ENCODE results near the gene STXBP5L. TPM values are rescaled to one million over a fixed set of nuclear protein-coding genes. Genes with fewer than 3 reads are reported as not detected.

Gene STXBP5L
- total and polyA plus RNA-seq, 2 of the 4 experiments (the other 2 are of a cell fraction), result not detected

DNA sequence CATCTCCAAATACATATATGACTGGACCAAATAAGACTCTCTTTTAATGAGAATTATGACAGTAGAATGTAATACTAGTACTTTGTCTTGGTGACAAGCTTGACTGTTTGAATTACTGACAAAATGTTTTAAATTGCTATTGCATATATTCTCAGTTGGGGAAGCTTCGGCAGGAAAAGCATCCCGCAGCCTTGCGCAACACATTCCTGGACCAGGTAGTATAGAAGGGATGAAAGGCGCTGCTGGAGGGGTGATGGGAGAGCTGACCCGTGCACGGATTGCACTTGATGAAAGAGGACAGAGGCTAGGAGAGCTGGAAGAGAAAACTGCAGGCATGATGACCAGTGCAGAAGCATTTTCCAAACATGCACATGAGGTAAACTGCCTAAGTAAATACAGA is 510.2 kb downstream of the STXBP5L start:
- Histone ChIP-seq H3K18ac (ENCODE audit: low read depth, low read length) (no peak overlapping the region), H3K14ac (replicated peaks; ENCODE audit: low read depth, low read length) (no peak overlapping the region), H2BK5ac (ENCODE audit: low read depth, low read length, poor library complexity, severe bottlenecking) (no peak overlapping the region), H3K4me2 (ENCODE audit: low read depth, low read length) (no peak overlapping the region), H4K5ac (ENCODE audit: low read depth, low read length) (no peak overlapping the region), H4K8ac (ENCODE audit: low read depth in 2 of 2, low read length in 2 of 2) (no peak overlapping the region), H2BK20ac (ENCODE audit: low read depth, low read length) (no peak overlapping the region), H3K36me3 (ENCODE audit: control insufficient read depth, insufficient read depth, low read length) (no peaks in the 10 kb centered on the region), H3K23ac (ENCODE audit: low read depth, low read length) (no peak overlapping the region), H3K4ac (ENCODE audit: low read depth, low read length) (no peak overlapping the region), H4K20me1 (ENCODE audit: insufficient read depth, low read length) (no peaks in the 10 kb centered on the region), H3K27ac (ENCODE audit: insufficient read depth, low read length) (no peak overlapping the region), H2AK5ac (ENCODE audit: low read depth, low read length) (no peak overlapping the region), H4K91ac (ENCODE audit: insufficient read depth, low read depth, low read length) (no peak overlapping the region), H2BK15ac (ENCODE audit: low read depth, low read length) (no peak overlapping the region), H3K56ac (ENCODE audit: extremely low read depth, insufficient read depth, low read length) (no peak overlapping the region), H3K79me1 (ENCODE audit: low read depth in 1 of 2, low read length in 2 of 2) (no peaks in the 10 kb centered on the region), H3K9ac (ENCODE audit: low read depth, low read length) (no peak overlapping the region), H3K9me3 (ENCODE audit: control insufficient read depth, insufficient read depth, low read length) (no peaks in the 10 kb centered on the region), H2AFZ (replicated peaks; ENCODE audit: low read length, poor library complexity) (no peak overlapping the region), H3K4me1 (ENCODE audit: control insufficient read depth, insufficient read depth, low read length) (no peaks in the 10 kb centered on the region), H3K9me1 (ENCODE audit: insufficient read depth, low read length) (no peaks in the 10 kb centered on the region), H2BK120ac (ENCODE audit: low read depth, low read length) (no peak overlapping the region), H3K4me3 (ENCODE audit: insufficient read depth, low read depth, low read length) (no peak overlapping the region), H3K27me3 (ENCODE audit: control insufficient read depth, insufficient read depth, low read length) (no peaks in the 10 kb centered on the region), H2AK9ac (replicated peaks; ENCODE audit: low read depth, low read length, poor library complexity) (no peak overlapping the region)
- in situ Hi-C loops (cut with MboI; ENCODE audit: low sequenced_read_pairs), result loop anchor here (25.0 kb wide), 1 partner anchor 94 kb away; no protein-coding TSS in a partner anchor
- ATAC-seq (ENCODE audit: low read depth) (no peak), DNase-seq (no peak)
- ChIA-PET POLR2A (ENCODE audit: unreplicated experiment) (no interaction called here), CTCF (no interaction called here)
- TF ChIP-seq RFX5 (IDR thresholded peaks at IDR 0.05; ENCODE audit: low read depth, low read length) (no peak), CEBPB (IDR thresholded peaks at IDR 0.05; ENCODE audit: low read depth, low read length) (peak; percentile 72), MAFK (IDR thresholded peaks at IDR 0.05; ENCODE audit: low read depth, low read length) (no peak)
- BruUV-seq (replicated peaks), result no TSS peak
- intact Hi-C loops (cut with micrococcal nuclease), result no loop called here
- WGBS, 2 experiments (ENCODE audit: extremely low coverage in 2 of 2, insufficient read length in 1 of 2), result 100% methylated on average over 2 of the region's 6 CpGs; no CpG with 5 or more reads in 1 of the 2 experiments
- dilution Hi-C loops (cut with HindIII; ENCODE audit: low sequenced_read_pairs, unreplicated experiment), result no loop called here
